ENCODE measurements around the gene ARSB.

ARSB gene

GRCh38 chr5:78829811-78830527 is 155.1 kb downstream of the ARSB start:
- DNase-seq: peak; percentile 74

DNA sequence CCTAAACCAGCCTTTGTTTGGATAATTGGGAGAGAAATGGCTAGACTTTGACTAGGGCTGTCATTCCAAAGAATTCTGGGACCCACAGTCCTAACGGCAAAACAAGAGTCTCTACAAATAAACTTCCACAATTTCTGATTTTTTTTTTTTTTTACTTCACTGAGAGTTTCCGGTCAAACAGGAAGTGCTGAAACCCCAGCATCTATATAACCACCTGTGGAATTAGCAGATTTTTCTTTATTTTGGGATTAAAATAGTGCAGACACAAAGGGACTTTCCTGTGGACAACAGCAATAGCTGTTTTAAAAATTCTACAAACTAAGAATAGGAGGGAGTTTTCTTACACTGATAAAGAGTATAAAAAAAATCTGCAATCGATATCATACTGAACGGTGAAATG is 157.4 kb downstream of the ARSB start:
- no peak for DNase-seq

- DNase-seq: no peak
These were observed 160.3 kb downstream of the ARSB start for GRCh38 chr5:78824831-78825281.

DNA sequence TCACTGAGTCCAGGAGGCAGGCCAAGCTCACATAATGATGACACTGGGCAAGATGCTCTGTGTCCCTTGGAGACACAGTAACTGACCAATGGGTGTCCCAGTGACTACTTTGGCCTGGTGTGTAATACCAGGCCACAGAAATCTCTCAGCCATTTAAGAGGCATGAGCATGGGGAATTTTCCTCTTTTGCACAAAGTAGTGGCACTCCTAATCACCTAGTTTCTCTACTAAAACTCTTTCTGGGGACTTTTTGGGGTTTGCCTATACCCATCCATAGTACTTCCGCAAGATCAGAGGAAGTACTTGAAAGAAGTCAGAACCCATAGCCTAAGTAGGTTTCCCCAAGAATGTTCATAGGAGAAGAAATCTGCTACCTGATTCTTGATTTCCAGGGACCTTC is 161.9 kb downstream of the ARSB start:
- no peak for DNase-seq

DNA sequence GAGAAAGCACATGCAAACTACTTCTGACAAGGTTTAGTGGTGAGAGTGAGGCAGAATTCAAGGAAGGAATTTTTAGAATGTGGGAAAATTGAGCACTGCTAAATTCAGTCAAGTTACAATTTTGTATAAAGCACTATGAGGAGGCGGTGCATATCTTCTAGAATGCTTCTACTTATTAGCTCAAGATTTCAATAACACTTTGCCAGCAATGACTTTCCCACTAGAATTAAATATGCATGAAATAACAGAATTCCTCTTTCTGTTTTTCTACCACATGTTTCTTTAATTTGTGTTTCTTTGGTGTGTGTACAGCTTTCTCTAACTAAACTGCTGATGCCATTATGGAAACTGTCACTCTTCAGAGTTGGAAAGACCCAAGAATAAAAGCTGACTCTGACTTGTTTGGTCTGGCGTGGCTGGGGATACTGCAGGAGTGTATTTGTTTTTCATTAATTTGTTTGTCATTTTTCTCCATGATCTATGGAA is 163.5 kb downstream of the ARSB start:
- DNase-seq: no peak

DNA sequence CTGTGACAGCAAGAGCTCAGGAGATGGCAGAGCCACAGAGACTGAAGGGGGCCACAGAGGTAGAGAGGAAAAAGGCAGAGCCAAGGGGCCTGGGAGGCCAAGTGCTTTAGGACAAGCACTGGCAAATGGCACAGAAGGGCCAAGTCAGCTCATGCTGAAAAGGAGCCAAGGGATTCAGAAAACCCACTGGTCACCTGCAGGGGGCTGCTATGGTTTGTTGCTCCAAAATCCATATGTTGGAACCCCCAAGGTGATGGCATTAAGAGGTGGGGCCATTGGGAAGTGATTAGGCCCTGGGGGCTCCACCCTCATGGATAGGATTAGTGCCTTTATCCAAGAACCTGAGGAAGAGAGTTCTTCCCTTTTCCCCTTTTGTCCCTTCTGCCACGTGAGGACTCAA is 165.4 kb downstream of the ARSB start:
- no peak for DNase-seq

- DNase-seq: no peak
These were observed 165.9 kb downstream of the ARSB start for GRCh38 chr5:78819166-78819565.

- DNase-seq: no peak
These were observed 168.9 kb downstream of the ARSB start for GRCh38 chr5:78816143-78816765.

GRCh38 chr5:78813906-78814530 is 171.1 kb downstream of the ARSB start:
- no peak for DNase-seq

DNA sequence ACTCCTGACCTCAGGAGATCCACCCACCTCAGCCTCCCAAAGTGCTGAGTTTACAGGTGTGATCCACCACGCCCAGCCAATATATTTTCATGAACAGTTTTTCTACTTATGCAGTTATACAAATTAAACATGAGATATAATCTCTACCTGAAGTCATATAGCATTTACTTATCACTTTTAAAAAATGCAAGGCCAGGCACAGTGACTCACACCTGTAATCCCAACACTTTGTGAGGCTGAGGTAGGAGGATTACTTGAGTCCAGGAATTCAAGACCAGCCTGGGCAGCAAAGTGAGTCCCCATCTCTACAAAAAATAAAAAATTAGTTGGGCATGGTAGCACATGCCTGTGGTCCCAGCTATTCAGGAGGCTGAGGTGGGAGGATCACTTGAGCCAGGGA is 171.8 kb downstream of the ARSB start:
- DNase-seq: no peak

- DNase-seq: no peak
These were observed 173.2 kb downstream of the ARSB start for GRCh38 chr5:78811866-78812265.

GRCh38 chr5:78811121-78811817 is 173.8 kb downstream of the ARSB start:
- DNase-seq: no peak

DNA sequence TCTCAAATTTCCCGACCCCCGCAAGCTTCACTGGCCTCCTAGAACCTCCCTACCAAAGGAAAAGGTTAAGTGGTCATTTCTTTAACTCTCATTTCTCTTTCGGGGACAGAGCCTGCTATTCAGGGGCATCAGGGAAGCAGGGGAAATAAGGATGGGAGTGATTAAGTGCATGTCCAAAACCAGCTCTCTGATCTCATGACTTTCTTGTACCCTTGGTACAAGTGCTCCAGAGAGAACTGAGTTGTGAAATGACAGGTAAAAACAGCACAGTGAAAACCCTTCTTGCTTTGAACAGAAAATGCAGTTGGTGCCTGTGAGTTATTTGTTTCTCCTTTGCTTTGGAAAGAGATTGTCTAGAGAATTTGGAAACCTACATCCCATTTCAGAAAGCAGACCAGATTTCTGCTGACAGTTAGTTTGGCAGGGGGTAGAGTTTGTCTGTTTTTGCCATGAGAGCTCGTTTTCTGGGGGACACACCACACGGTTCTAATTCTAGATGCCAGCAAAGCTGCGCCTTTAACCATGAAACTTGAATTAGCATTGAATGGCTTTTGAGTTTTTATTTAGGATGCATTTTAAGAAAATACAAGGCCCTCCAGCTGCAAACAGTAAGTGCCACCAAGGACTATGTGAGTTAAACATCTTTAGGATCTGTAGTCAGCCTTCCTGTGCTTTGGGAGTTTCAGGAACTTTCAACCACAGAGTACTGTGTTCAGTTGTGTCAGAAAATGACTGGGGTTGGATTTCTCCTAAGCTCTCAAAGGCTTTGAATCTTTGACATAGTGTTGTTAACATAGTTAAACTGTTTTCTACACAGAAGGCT is 174.8 kb downstream of the ARSB start:
- DNase-seq: no peak

DNA sequence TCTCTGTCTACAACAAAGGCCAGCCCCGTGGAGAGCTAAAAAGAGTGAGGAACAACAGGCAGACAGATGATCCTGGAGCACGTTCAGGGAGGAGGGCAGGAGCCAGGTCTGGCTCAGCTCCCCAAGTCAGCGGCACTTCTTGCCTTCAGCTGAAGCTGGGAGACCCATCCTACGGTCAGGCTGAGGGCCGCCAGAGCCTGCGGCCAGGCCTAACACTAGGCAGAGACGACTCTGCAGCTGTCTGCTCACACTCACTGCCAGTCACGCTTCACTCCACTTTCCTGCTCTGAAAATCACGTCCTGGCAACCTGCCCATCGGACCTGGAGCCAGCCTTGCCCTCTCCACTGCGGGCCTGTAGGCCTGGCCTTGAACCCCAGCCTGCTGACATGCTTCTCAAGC is 175.7 kb downstream of the ARSB start:
- peak; percentile 72 for DNase-seq

- no peak for DNase-seq
These were observed 176.3 kb downstream of the ARSB start for GRCh38 chr5:78808818-78809217.

GRCh38 chr5:78808380-78808779 is 176.7 kb downstream of the ARSB start:
- DNase-seq: no peak

- DNase-seq: no peak
These were observed 178.6 kb downstream of the ARSB start for GRCh38 chr5:78806544-78806943.

GRCh38 chr5:78805474-78806124 is 179.5 kb downstream of the ARSB start:
- no peak for DNase-seq

- no peak for DNase-seq
These were observed 180.1 kb downstream of the ARSB start for GRCh38 chr5:78804995-78805394.

DNA sequence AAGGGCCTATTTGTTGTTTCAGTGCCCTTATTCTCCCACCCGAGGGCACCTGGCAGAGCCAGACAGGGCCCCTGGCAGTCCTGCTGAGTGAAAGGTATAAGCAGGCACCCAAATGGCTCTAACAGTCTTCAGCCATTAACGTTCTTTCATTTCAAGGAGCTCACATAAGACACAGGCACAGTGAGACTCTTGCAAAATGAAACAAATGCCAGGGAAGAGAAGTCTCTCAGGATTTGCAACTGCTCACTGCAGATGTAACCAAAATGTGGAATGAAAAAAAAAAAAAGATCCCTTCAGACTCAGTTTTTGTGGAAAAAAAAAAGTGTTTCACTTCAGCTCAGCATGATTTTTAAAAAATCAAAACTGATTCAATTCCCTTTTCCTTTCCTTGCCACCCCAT is 181.2 kb downstream of the ARSB start:
- no peak for DNase-seq

- DNase-seq: peak; percentile 76
These were observed 181.8 kb downstream of the ARSB start for GRCh38 chr5:78803353-78803752.

DNA sequence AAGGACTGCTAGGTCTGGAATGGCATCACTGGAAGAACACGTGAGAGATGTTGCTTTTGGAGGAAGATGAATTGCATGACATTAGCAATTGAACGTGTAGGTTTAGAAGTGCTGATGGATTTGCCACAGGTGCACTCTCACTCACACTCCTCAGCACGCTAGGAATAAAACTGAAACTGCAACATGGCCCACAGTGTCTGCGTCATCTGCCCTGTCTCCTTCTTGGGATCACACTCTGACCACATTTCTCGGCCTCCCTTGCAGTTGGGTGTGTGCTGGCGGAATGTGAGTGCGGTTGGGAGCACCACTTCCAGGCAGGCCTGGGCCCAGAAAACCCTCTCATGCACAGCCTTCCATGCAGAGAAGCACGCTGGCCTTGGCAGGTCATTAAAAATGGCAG is 183.7 kb downstream of the ARSB start:
- DNase-seq: no peak
